Mesothelial cell of epicardium (in vitro differentiated cells): ENCODE results near the gene HSDL1. TPM values are rescaled to one million over a fixed set of nuclear protein-coding genes. Genes with fewer than 3 reads are reported as not detected.

Experiments
- DNase-seq, 2 experiments: peaks; one replicate each; pipeline ENCODE4 v3.0.0; 2021; ENCODE audit warnings: low spot score in 2 of 2; ENCODE audit not compliant: unreplicated experiment in 2 of 2
- H3K27ac Mint-ChIP-seq: 2 replicates; pipeline ENCODE4 v1.8.0; 2021; ENCODE audit warnings: mixed read lengths
- H3K27me3 Mint-ChIP-seq: 2 replicates; pipeline ENCODE4 v1.8.0; 2021; ENCODE audit warnings: low read depth, mixed read lengths
- H3K36me3 Mint-ChIP-seq: 2 replicates; pipeline ENCODE4 v1.8.0; 2021; ENCODE audit warnings: mixed read lengths
- H3K4me1 Mint-ChIP-seq: 2 replicates; pipeline ENCODE4 v1.8.0; 2021; ENCODE audit warnings: mixed read lengths
- H3K4me3 Mint-ChIP-seq: 2 replicates; pipeline ENCODE4 v1.8.0; 2021; ENCODE audit warnings: mild to moderate bottlenecking, moderate library complexity, mixed read lengths
- H3K9me3 Mint-ChIP-seq: 2 replicates; pipeline ENCODE4 v1.8.0; 2021; ENCODE audit warnings: mixed read lengths
- CTCF ChIP-seq: fragments of 200-600 bp; sonication (generic); IDR thresholded peaks from one replicate; pipeline ENCODE4 v1.5.0; 2021; ENCODE audit warnings: antibody characterized with exemption; ENCODE audit not compliant: unreplicated experiment
- total RNA-seq: library from RNA; stranded (reverse); gene quantifications from 3 replicates; pipeline ENCODE4 v1.2.1, GENCODE V29; 2021

Gene HSDL1
- total RNA-seq, 1 donor from 2014 or later: 47.6 TPM

DNA sequence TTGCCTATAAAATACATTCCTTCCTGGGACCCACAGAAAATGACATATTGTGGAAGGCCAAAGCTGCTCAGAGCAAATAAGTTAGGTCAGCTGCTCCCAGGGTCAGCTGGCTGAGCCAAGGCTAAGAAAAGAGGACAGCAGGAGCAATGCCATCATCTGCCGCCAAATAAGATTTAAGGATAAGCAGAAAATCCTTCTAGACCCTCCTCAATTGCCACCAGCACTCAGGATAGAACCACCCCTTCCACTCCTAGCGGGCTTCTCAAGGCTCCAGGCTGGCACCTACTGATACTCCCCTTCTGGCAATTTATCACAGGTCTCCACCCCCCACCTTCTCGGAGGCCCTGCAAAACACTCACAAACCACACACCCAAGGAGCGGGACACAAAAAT, 51.1 kb downstream of the HSDL1 start:
- no peaks in the 10 kb centered on the region for H3K27me3 Mint-ChIP-seq
- no peak overlapping the region for H3K27ac Mint-ChIP-seq
- peaks cover 43% of the 10 kb centered on the region for H3K36me3 Mint-ChIP-seq
- DNase-seq: no peak
- no peak overlapping the region for H3K4me3 Mint-ChIP-seq
- no peaks in the 10 kb centered on the region for H3K9me3 Mint-ChIP-seq
- TF ChIP-seq CTCF: no peak
- no peaks in the 10 kb centered on the region for H3K4me1 Mint-ChIP-seq

- Mint-ChIP-seq H3K27ac (no peak overlapping the region), H3K9me3 (no peaks in the 10 kb centered on the region), H3K4me1 (no peaks in the 10 kb centered on the region), H3K4me3 (no peak overlapping the region), H3K27me3 (no peaks in the 10 kb centered on the region), H3K36me3 (peaks cover 40% of the 10 kb centered on the region)
- DNase-seq: no peak
- no peak for TF ChIP-seq CTCF
Measured at GRCh38 chr16:84093120-84093878, 51.7 kb downstream of the HSDL1 start.

- H3K36me3 Mint-ChIP-seq: peaks cover 40% of the 10 kb centered on the region
- no peak for DNase-seq
- no peak overlapping the region for H3K4me3 Mint-ChIP-seq
- no peaks in the 10 kb centered on the region for H3K9me3 Mint-ChIP-seq
- no peaks in the 10 kb centered on the region for H3K27me3 Mint-ChIP-seq
- H3K4me1 Mint-ChIP-seq: no peaks in the 10 kb centered on the region
- no peak overlapping the region for H3K27ac Mint-ChIP-seq
- no peak for TF ChIP-seq CTCF
Measured at GRCh38 chr16:84091460-84091859, 53.5 kb downstream of the HSDL1 start.

DNA sequence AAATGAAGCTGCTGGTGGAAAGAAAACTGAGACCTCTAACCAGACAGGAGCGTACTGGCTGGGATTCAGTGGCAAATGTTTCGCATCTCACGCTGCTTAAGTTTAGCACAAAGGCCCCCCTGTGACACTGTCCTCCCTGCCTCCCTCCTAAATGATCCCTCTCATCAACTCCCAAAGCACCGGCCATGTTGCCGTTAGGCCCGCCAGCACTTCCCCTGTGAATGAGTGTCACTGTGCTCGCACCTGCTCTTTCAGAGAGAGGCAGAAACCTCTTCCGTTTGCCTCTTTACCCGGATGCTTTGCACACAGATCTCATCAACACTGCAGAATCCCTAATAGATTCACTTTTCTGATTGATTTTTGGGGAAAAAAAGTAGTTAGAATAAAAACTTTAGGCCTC, 54.8 kb downstream of the HSDL1 start:
- TF ChIP-seq CTCF: no peak
- H3K9me3 Mint-ChIP-seq: no peaks in the 10 kb centered on the region
- peaks cover 44% of the 10 kb centered on the region for H3K36me3 Mint-ChIP-seq
- H3K27ac Mint-ChIP-seq: no peak overlapping the region
- no peaks in the 10 kb centered on the region for H3K27me3 Mint-ChIP-seq
- DNase-seq: no peak
- H3K4me3 Mint-ChIP-seq: no peak overlapping the region
- no peaks in the 10 kb centered on the region for H3K4me1 Mint-ChIP-seq

GRCh38 chr16:84088695-84089395, 56.1 kb downstream of the HSDL1 start:
- peaks cover 40% of the 10 kb centered on the region for H3K36me3 Mint-ChIP-seq
- H3K27me3 Mint-ChIP-seq: no peaks in the 10 kb centered on the region
- no peak for DNase-seq
- no peak overlapping the region for H3K27ac Mint-ChIP-seq
- H3K4me3 Mint-ChIP-seq: no peak overlapping the region
- no peak for TF ChIP-seq CTCF
- no peaks in the 10 kb centered on the region for H3K9me3 Mint-ChIP-seq
- H3K4me1 Mint-ChIP-seq: no peaks in the 10 kb centered on the region
